GM12878 (cell line): Measurements from ENCODE around the gene POU2F3.

ENCODE experiments used
- HDAC2 ChIP-seq: fragments of 200-600 bp; sonication (generic); IDR thresholded peaks from 2 replicates; pipeline ENCODE4 v1.6.1; 2017
- NR2C2 ChIP-seq: IDR thresholded peaks from 2 replicates; pipeline ENCODE4 v1.6.1; 2011; ENCODE audit warnings: borderline replicate concordance, low read depth; ENCODE audit not compliant: control insufficient read depth, insufficient read length
- POLR2A ChIP-seq: IDR thresholded peaks from 2 replicates; pipeline ENCODE4 v1.6.1; 2011; ENCODE audit warnings: low read depth, mild to moderate bottlenecking, low read length
- PRDM15 ChIP-seq: fragments of 450-650 bp; formaldehyde crosslinking; IDR thresholded peaks from 2 replicates; pipeline ENCODE4 v1.4.0; 2020; ENCODE audit warnings: mild to moderate bottlenecking, moderate library complexity
- TARDBP ChIP-seq: IDR thresholded peaks from 2 replicates; pipeline ENCODE4 v1.6.1; 2016; ENCODE audit warnings: borderline replicate concordance
- TF ChIP-seq, protein P1 (sequence below), 3 experiments: IDR thresholded peaks in 2 of 3; conservative IDR thresholded peaks in 1 of 3; 2 replicates each; pipeline ENCODE4 v1.5.1; 2011; ENCODE audit warnings: low read depth in 3 of 3, low read length in 3 of 3, mild to moderate bottlenecking in 3 of 3, control low read depth in 2 of 3, moderate library complexity in 2 of 3, inconsistent platforms in 1 of 3, mixed read lengths in 1 of 3; ENCODE audit not compliant: control insufficient read depth in 2 of 3, insufficient read depth in 1 of 3; ENCODE audit errors: extremely low read depth in 1 of 3
- TF ChIP-seq, protein P2 (sequence below): IDR thresholded peaks from 2 replicates; pipeline ENCODE4 v1.6.1; 2012; ENCODE audit warnings: low read depth, low read length, improper control_type of control experiment
- TF ChIP-seq, protein P3 (sequence below): fragments of 450-650 bp; IDR thresholded peaks from 2 replicates; pipeline ENCODE4 v1.6.1; 2016; ENCODE audit warnings: mild to moderate bottlenecking

GRCh38 chr11:120233207-120233803, 6.6 kb upstream of the POU2F3 start:
- TF ChIP-seq, protein P1, sequence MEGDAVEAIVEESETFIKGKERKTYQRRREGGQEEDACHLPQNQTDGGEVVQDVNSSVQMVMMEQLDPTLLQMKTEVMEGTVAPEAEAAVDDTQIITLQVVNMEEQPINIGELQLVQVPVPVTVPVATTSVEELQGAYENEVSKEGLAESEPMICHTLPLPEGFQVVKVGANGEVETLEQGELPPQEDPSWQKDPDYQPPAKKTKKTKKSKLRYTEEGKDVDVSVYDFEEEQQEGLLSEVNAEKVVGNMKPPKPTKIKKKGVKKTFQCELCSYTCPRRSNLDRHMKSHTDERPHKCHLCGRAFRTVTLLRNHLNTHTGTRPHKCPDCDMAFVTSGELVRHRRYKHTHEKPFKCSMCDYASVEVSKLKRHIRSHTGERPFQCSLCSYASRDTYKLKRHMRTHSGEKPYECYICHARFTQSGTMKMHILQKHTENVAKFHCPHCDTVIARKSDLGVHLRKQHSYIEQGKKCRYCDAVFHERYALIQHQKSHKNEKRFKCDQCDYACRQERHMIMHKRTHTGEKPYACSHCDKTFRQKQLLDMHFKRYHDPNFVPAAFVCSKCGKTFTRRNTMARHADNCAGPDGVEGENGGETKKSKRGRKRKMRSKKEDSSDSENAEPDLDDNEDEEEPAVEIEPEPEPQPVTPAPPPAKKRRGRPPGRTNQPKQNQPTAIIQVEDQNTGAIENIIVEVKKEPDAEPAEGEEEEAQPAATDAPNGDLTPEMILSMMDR (IDR thresholded peaks at IDR 0.05 in 2 of 3, conservative IDR thresholded peaks at IDR 0.05 in 1 of 3; ENCODE audit: control insufficient read depth in 2 of 3, extremely low read depth in 1 of 3, insufficient read depth in 1 of 3, low read depth in 3 of 3, low read length in 3 of 3), result no peak
- no peak for TF ChIP-seq NR2C2
- TF ChIP-seq, protein P2, sequence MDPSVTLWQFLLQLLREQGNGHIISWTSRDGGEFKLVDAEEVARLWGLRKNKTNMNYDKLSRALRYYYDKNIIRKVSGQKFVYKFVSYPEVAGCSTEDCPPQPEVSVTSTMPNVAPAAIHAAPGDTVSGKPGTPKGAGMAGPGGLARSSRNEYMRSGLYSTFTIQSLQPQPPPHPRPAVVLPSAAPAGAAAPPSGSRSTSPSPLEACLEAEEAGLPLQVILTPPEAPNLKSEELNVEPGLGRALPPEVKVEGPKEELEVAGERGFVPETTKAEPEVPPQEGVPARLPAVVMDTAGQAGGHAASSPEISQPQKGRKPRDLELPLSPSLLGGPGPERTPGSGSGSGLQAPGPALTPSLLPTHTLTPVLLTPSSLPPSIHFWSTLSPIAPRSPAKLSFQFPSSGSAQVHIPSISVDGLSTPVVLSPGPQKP, result no peak
- TF ChIP-seq, protein P3, sequence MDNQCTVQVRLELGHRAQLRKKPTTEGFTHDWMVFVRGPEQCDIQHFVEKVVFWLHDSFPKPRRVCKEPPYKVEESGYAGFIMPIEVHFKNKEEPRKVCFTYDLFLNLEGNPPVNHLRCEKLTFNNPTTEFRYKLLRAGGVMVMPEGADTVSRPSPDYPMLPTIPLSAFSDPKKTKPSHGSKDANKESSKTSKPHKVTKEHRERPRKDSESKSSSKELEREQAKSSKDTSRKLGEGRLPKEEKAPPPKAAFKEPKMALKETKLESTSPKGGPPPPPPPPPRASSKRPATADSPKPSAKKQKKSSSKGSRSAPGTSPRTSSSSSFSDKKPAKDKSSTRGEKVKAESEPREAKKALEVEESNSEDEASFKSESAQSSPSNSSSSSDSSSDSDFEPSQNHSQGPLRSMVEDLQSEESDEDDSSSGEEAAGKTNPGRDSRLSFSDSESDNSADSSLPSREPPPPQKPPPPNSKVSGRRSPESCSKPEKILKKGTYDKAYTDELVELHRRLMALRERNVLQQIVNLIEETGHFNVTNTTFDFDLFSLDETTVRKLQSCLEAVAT, result no peak
- TF ChIP-seq HDAC2, result no peak
- TF ChIP-seq PRDM15 (CRISPR knock-in tag), result no peak
- TF ChIP-seq TARDBP, result no peak
- TF ChIP-seq POLR2A, result no peak
